Kidney (tissue), 14 donors: Measurements from ENCODE around the gene RBM44. TPM values are rescaled to one million over a fixed set of nuclear protein-coding genes. Genes with fewer than 3 reads are reported as not detected.

Experiments used
- DNase-seq, 5 donors: peaks; one replicate each; pipeline ENCODE4 v3.0.0-alpha.2; 2013 to 2020
- FAIRE-seq: peaks from 2 replicates; lab custom pipeline; 2012; peaks lifted over from hg19 to GRCh38; lab: Jason Lieb, UNC
- H3K27ac ChIP-seq, 2 donors: one replicate each; pipeline ENCODE4 v1.7.0; 2013; ENCODE audit warnings: low read depth in 2 of 2, low read length in 2 of 2, inconsistent platforms in 1 of 2
- H3K27me3 ChIP-seq: one replicate; pipeline ENCODE4 v1.7.1; 2013; ENCODE audit warnings: low read length, inconsistent platforms; ENCODE audit not compliant: control insufficient read depth, insufficient read depth
- H3K36me3 ChIP-seq, 3 donors: one replicate each; pipeline versions ENCODE4 v1.7.0 to v1.7.1; 2013; ENCODE audit warnings: low read length in 3 of 3, control low read depth in 1 of 3, inconsistent platforms in 1 of 3; ENCODE audit not compliant: insufficient read depth in 3 of 3, control insufficient read depth in 2 of 3
- H3K4me1 ChIP-seq, 3 donors: one replicate each; pipeline versions ENCODE4 v1.7.0 to v1.7.1; 2013; ENCODE audit warnings: low read length in 3 of 3, inconsistent platforms in 1 of 3, low read depth in 1 of 3; ENCODE audit not compliant: control insufficient read depth in 2 of 3, insufficient read depth in 2 of 3
- H3K4me3 ChIP-seq, 3 donors: one replicate each; pipeline versions ENCODE4 v1.7.0 to v1.8.1; 2013; ENCODE audit warnings: low read length in 3 of 3, control low read depth in 1 of 3, inconsistent platforms in 1 of 3
- H3K9ac ChIP-seq, 3 donors: one replicate each; pipeline versions ENCODE4 v1.7.0 to v1.7.1; 2013; ENCODE audit warnings: low read length in 3 of 3, control low read depth in 1 of 3, inconsistent platforms in 1 of 3
- H3K9me3 ChIP-seq, 3 donors: one replicate each; pipeline versions ENCODE4 v1.7.0 to v1.7.1; 2013; ENCODE audit warnings: low read length in 3 of 3, control low read depth in 1 of 3, inconsistent platforms in 1 of 3; ENCODE audit not compliant: control insufficient read depth in 2 of 3, insufficient read depth in 1 of 3
- CTCF ChIP-seq: IDR thresholded peaks from 3 replicates; pipeline ENCODE4 v1.5.1; 2012; ENCODE audit warnings: mild to moderate bottlenecking, moderate library complexity, borderline replicate concordance; ENCODE audit not compliant: insufficient read depth; ENCODE audit errors: extremely low read depth
- intact Hi-C: fragments of 100-400 bp; cut with DNase I; formaldehyde crosslinking; loops from one replicate; pipeline ENCODE4 v1.11.1; 2022
- polyA plus RNA-seq: library from polyadenylated mRNA; stranded (reverse); fragments of 350-450 nt; fragmentation: Illumina TruSeq; extraction: RNeasy Lipid Tissue Mini Kit (QIAGEN cat#74804); gene quantifications from one replicate; pipeline ENCODE4 v1.2.3, GENCODE V29; 2014; ENCODE audit warnings: low read depth, low replicate concordance; ENCODE audit not compliant: insufficient read depth
- total RNA-seq: library from RNA; stranded (reverse); fragmentation: NEBNext Ultra II Directional; extraction: Animal tissue kit (Norgen Biotek cat#: 25700); gene quantifications from one replicate; pipeline ENCODE4 v1.2.1, GENCODE V29; 2021
- donor health status: control.
- donor health status: control.
- donor health status: control.
- donor health status: control.
- donor health status: control.
- donor health status: DM: yes; HTN: yes; CAD: no.
- donor health status: Normal renal cell carcinoma (clear cell type).

RBM44 gene
- total and polyA plus RNA-seq, 2 donors from 2014 or later = 0.72 TPM; not detected in 1

- no peak for TF ChIP-seq CTCF
- Histone ChIP-seq H3K4me1 (no peaks in the 10 kb centered on the region), H3K9ac (no peak overlapping the region), H3K27me3 (no peaks in the 10 kb centered on the region), H3K9me3 (no peaks in the 10 kb centered on the region), H3K36me3 (no peaks in the 10 kb centered on the region), H3K27ac (no peak overlapping the region), H3K4me3 (no peak overlapping the region)
- FAIRE-seq (no peak), DNase-seq (no peak)
- intact Hi-C loops = no loop called here
Observed at GRCh38 chr2:237816531-237816930, 18.0 kb downstream of the RBM44 start.

GRCh38 chr2:237818066-237818473, 19.5 kb downstream of the RBM44 start:
- intact Hi-C loops = no loop called here
- H3K27me3 ChIP-seq = no peaks in the 10 kb centered on the region
- H3K4me1 ChIP-seq = no peaks in the 10 kb centered on the region
- H3K36me3 ChIP-seq = no peaks in the 10 kb centered on the region
- FAIRE-seq = no peak
- no peak for TF ChIP-seq CTCF
- no peak overlapping the region for H3K27ac ChIP-seq
- no peak for DNase-seq
- no peak overlapping the region for H3K9ac ChIP-seq
- no peaks in the 10 kb centered on the region for H3K9me3 ChIP-seq
- no peak overlapping the region for H3K4me3 ChIP-seq

GRCh38 chr2:237819231-237819630, 20.7 kb downstream of the RBM44 start:
- no peak for TF ChIP-seq CTCF

GRCh38 chr2:237820421-237820820, 21.8 kb downstream of the RBM44 start:
- Histone ChIP-seq H3K36me3 (no peaks in the 10 kb centered on the region), H3K27me3 (no peaks in the 10 kb centered on the region), H3K4me1 (no peaks in the 10 kb centered on the region), H3K4me3 (no peak overlapping the region), H3K9ac (no peak overlapping the region), H3K27ac (no peak overlapping the region), H3K9me3 (no peaks in the 10 kb centered on the region)
- no peak for FAIRE-seq
- no peak for TF ChIP-seq CTCF
- intact Hi-C loops = no loop called here
- DNase-seq = no peak

More at GRCh38 chr2:237819231-237819630, 20.7 kb downstream of the RBM44 start:
- Histone ChIP-seq H3K4me3 (no peak overlapping the region), H3K36me3 (no peaks in the 10 kb centered on the region), H3K9me3 (no peaks in the 10 kb centered on the region), H3K27ac (no peak overlapping the region), H3K27me3 (no peaks in the 10 kb centered on the region), H3K4me1 (no peaks in the 10 kb centered on the region), H3K9ac (no peak overlapping the region)
- DNase-seq (no peak), FAIRE-seq (no peak)
- intact Hi-C loops = no loop called here
